T-helper 22 cell (primary cell): Measurements from ENCODE around the gene CTSS.
"Not testable (repeated sequence)": the region's sequence is repeated elsewhere in the genome, so short reads cannot be mapped to it uniquely, and the experiment has no call there.

Source experiments
- DNase-seq: peaks from one replicate; pipeline ENCODE4 v3.0.0-alpha.2; 2020; ENCODE audit warnings: low read depth

CTSS gene

GRCh38 chr1:150765296-150765976, at the start of gene CTSS:
Gene CTSS (minus strand): TSS chr1:150765778. CDS start chr1:150764763, 1,015 bp downstream.
- no peak for DNase-seq

- no peak for DNase-seq
Observed at GRCh38 chr1:150813028-150813707, 47.6 kb upstream of the CTSS start.

GRCh38 chr1:150810958-150811659, 45.5 kb upstream of the CTSS start:
- no peak for DNase-seq

GRCh38 chr1:150809651-150810050, 44.1 kb upstream of the CTSS start:
- no peak for DNase-seq

GRCh38 chr1:150808846-150809245, 43.3 kb upstream of the CTSS start:
- no peak for DNase-seq

- no peak for DNase-seq
Observed at GRCh38 chr1:150808121-150808520, 42.5 kb upstream of the CTSS start, which contains the start of gene CTSK. Gene CTSK (minus strand): TSS chr1:150808260. CDS start chr1:150806805, 1,455 bp downstream.

- no peak for DNase-seq
Observed at GRCh38 chr1:150807249-150808023, 41.9 kb upstream of the CTSS start.

GRCh38 chr1:150805899-150806298, 40.3 kb upstream of the CTSS start:
- DNase-seq, result no peak

- no peak for DNase-seq
Observed at GRCh38 chr1:150804671-150805070, 39.1 kb upstream of the CTSS start.

GRCh38 chr1:150799089-150799488, 33.5 kb upstream of the CTSS start:
- DNase-seq, result no peak

GRCh38 chr1:150798525-150798924, 32.9 kb upstream of the CTSS start:
- DNase-seq, result no peak

- no peak for DNase-seq
Observed at GRCh38 chr1:150796374-150796773, 30.8 kb upstream of the CTSS start.

- not testable (repeated sequence) for DNase-seq
Observed at GRCh38 chr1:150793778-150794177, 28.2 kb upstream of the CTSS start.

- no peak for DNase-seq
Observed at GRCh38 chr1:150793221-150793620, 27.6 kb upstream of the CTSS start.

GRCh38 chr1:150791585-150791984, 26.0 kb upstream of the CTSS start:
- DNase-seq, result no peak

- DNase-seq, result no peak
Observed at GRCh38 chr1:150789396-150789795, 23.8 kb upstream of the CTSS start.

- DNase-seq, result no peak
Observed at GRCh38 chr1:150788946-150789345, 23.4 kb upstream of the CTSS start.

GRCh38 chr1:150787455-150787854, 21.9 kb upstream of the CTSS start:
- DNase-seq, result no peak

- DNase-seq, result no peak
Observed at GRCh38 chr1:150780510-150780909, 14.9 kb upstream of the CTSS start.

- DNase-seq, result no peak
Observed at GRCh38 chr1:150778409-150778808, 12.8 kb upstream of the CTSS start.

- DNase-seq, result no peak
Observed at GRCh38 chr1:150777544-150777943, 12.0 kb upstream of the CTSS start.

- not testable (repeated sequence) for DNase-seq
Observed at GRCh38 chr1:150775931-150776505, 10.4 kb upstream of the CTSS start.
